HCT116 (cell line): Measurements from ENCODE around the gene TJP1. TPM values are rescaled to one million over a fixed set of nuclear protein-coding genes. Genes with fewer than 3 reads are reported as not detected.

Source experiments
- ATAC-seq: fragments of 200-7000 bp; cut with Tn5 transposase; 2 replicates; pipeline ENCODE4 v1.9.1; 2020; ENCODE audit warnings: mild to moderate bottlenecking, moderate library complexity
- BruUV-seq: library from RNA; stranded (reverse); fragments of 400-500 nt; replicated peaks from 2 replicates; lab custom pipeline; 2021; lab: Mats Ljungman, UMichigan
- CTCF ChIA-PET: fragments of 300-600 bp; sonication (Branson Sonifier 250); formaldehyde crosslinking; loops from one replicate; lab custom pipeline; 2021; ENCODE audit warnings: antibody characterized with exemption; lab: Charles Lee
- POLR2A ChIA-PET: fragments of 300-600, 350-600 bp; sonication (Branson Sonifier 250); formaldehyde crosslinking; loops from one replicate; lab custom pipeline; 2021; ENCODE audit warnings: antibody characterized with exemption; lab: Charles Lee
- RAD21 ChIA-PET, 2 experiments: fragments of 300-600 bp; sonication (Branson Sonifier 250); formaldehyde crosslinking; loops; one replicate each; lab custom pipeline; 2023; ENCODE audit warnings: low total read pairs in 2 of 2; ENCODE audit not compliant: uncharacterized antibody in 2 of 2, unreplicated experiment in 2 of 2, low non-redundant PET in 1 of 2; lab: Charles Lee
- DNase-seq: peaks from one replicate; pipeline ENCODE4 v3.0.0-alpha.2; 2010; ENCODE audit warnings: low read depth, low spot score
- H2AFZ ChIP-seq: fragments of 200-600 bp; shearing (Covaris generic), sonication (generic); 2 replicates; pipeline ENCODE4 v1.6.1; 2017; ENCODE audit warnings: low read depth, mixed run types, mixed read lengths, antibody characterized with exemption, low read length; ENCODE audit not compliant: poor library complexity, severe bottlenecking
- H3K27ac ChIP-seq: 2 replicates; pipeline ENCODE4 v1.5.1; 2012; ENCODE audit warnings: low read depth, low read length
- H3K27me3 ChIP-seq: fragments of 200-600 bp; sonication (generic); 2 replicates; pipeline ENCODE4 v1.6.1; 2016; ENCODE audit warnings: mixed run types, low read length, mixed read lengths; ENCODE audit not compliant: insufficient read depth
- H3K36me3 ChIP-seq, 2 experiments: fragments of 200-500 bp in 1 of 2; fragments of 200-600 bp in 1 of 2; sonication (Bioruptor generic) in 1 of 2; sonication (generic) in 1 of 2; 2 replicates each; pipeline versions ENCODE4 v1.5.1 to v1.6.1; 2014 to 2016; ENCODE audit warnings: low read length in 2 of 2, inconsistent platforms in 1 of 2, mixed read lengths in 1 of 2, mixed run types in 1 of 2; ENCODE audit not compliant: insufficient read depth in 2 of 2, control insufficient read depth in 1 of 2
- H3K4me1 ChIP-seq, 2 experiments: fragments of 200-600 bp in 1 of 2; sonication (generic) in 1 of 2; 2 replicates each; pipeline versions ENCODE4 v1.5.1 to v1.6.1; 2012 to 2017; ENCODE audit warnings: low read length in 2 of 2, inconsistent platforms in 1 of 2, mild to moderate bottlenecking in 1 of 2, mixed read lengths in 1 of 2, mixed run types in 1 of 2, moderate library complexity in 1 of 2; ENCODE audit not compliant: insufficient read depth in 2 of 2, control insufficient read depth in 1 of 2
- H3K4me2 ChIP-seq: fragments of 200-600 bp; sonication (generic); 2 replicates; pipeline ENCODE4 v1.6.1; 2017; ENCODE audit warnings: mixed run types, low read length, mixed read lengths
- H3K4me3 ChIP-seq, 2 experiments: fragments of 200-600 bp in 1 of 2; sonication (generic) in 1 of 2; replicated peaks in 1 of 2; 2 replicates each; pipeline ENCODE4 v1.5.1; 2011 to 2016; ENCODE audit warnings: low read length in 2 of 2, control low read depth in 1 of 2, low read depth in 1 of 2, mild to moderate bottlenecking in 1 of 2, mixed read lengths in 1 of 2, mixed run types in 1 of 2
- H3K79me2 ChIP-seq: fragments of 200-600 bp; sonication (generic); 2 replicates; pipeline ENCODE4 v1.6.1; 2017; ENCODE audit warnings: mild to moderate bottlenecking, mixed run types, low read length, moderate library complexity, mixed read lengths; ENCODE audit not compliant: insufficient read depth
- H3K9ac ChIP-seq: fragments of 200-600 bp; sonication (generic); 2 replicates; pipeline ENCODE4 v1.6.1; 2016; ENCODE audit warnings: low read length, mixed read lengths
- H3K9me2 ChIP-seq: fragments of 200-600 bp; sonication (generic), shearing (Covaris generic); 2 replicates; pipeline ENCODE4 v1.6.1; 2017; ENCODE audit warnings: mixed run types, mild to moderate bottlenecking, moderate library complexity; ENCODE audit not compliant: insufficient read depth
- H3K9me3 ChIP-seq, 2 experiments: fragments of 200-500 bp in 1 of 2; fragments of 200-600 bp in 1 of 2; sonication (Bioruptor generic) in 1 of 2; sonication (generic) in 1 of 2; 2 replicates each; pipeline ENCODE4 v1.6.1; 2014 to 2017; ENCODE audit warnings: low read length in 2 of 2, mixed read lengths in 2 of 2, inconsistent platforms in 1 of 2, low read depth in 1 of 2, mild to moderate bottlenecking in 1 of 2, mixed run types in 1 of 2, moderate library complexity in 1 of 2; ENCODE audit not compliant: control insufficient read depth in 1 of 2, insufficient read depth in 1 of 2
- H4K20me1 ChIP-seq: fragments of 200-600 bp; sonication (generic), shearing (Covaris generic); 2 replicates; pipeline ENCODE4 v1.6.1; 2017; ENCODE audit warnings: mixed run types, mild to moderate bottlenecking, moderate library complexity; ENCODE audit not compliant: insufficient read depth
- CEBPB ChIP-seq: IDR thresholded peaks from 2 replicates; pipeline ENCODE4 v1.6.1; 2012; ENCODE audit warnings: low read depth
- EZH2 ChIP-seq: fragments of 200-600 bp; sonication (generic); IDR thresholded peaks from 2 replicates; pipeline ENCODE4 v1.6.1; 2017; ENCODE audit warnings: antibody characterized with exemption, mixed run types
- EZH2phosphoT487 ChIP-seq: fragments of 200-600 bp; IDR thresholded peaks from 2 replicates; pipeline ENCODE4 v1.6.1; 2018; ENCODE audit warnings: antibody characterized with exemption, borderline replicate concordance
- YY1 ChIP-seq: IDR thresholded peaks from 2 replicates; pipeline ENCODE4 v1.6.1; 2011; ENCODE audit warnings: low read length, low read depth, moderate library complexity, mild to moderate bottlenecking; ENCODE audit not compliant: insufficient replicate concordance; ENCODE audit errors: extremely low read depth
- intact Hi-C: fragments of 100-400 bp; cut with micrococcal nuclease; formaldehyde crosslinking; loops from 2 replicates; pipeline ENCODE4 v1.10.0; 2022
- total RNA-seq: library from RNA; stranded (reverse); gene quantifications from one replicate; pipeline ENCODE4 v1.2.1, GENCODE V29; 2021; ENCODE audit not compliant: unreplicated experiment
- TF ChIP-seq, protein P1 (sequence below): IDR thresholded peaks from 2 replicates; pipeline ENCODE4 v1.6.1; 2012
- TF ChIP-seq, protein P2 (sequence below): IDR thresholded peaks from 2 replicates; pipeline ENCODE4 v1.6.1; 2011; ENCODE audit warnings: mild to moderate bottlenecking, low read length, moderate library complexity; ENCODE audit not compliant: insufficient replicate concordance; ENCODE audit errors: extremely low read depth

The TJP1 gene
- total RNA-seq, 1 experiment from 2014 or later: 83.6 TPM

DNA sequence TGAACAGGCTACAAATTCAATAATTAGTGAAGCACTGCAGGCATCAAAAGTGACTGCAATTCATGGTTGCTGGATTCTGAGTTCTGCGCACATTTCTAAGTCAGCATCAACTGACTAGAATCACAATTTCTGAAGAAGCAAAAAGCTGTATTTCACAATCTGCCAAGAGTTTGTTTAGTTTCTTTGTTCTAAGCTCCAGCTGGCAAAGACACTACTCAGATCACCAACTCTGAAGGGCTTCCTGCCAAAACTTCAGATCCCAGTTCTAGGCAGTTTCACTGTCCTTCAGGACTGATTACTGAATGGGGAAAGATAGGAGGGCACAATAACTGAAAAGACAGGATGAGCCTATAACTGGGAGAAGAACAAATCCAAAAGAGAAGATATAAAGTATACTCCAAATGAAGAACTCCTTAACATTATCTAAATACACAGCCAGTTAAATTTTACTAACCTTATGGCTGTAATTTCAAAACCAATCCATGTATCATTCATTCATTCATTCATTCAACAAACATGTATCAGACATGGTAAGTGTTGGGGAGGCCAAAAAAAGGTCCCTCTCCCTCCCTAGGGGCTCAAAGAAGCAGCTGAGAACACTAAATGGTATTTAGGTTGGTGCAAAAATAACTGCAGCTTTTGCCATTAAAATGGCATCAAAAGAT, 17.1 kb downstream of the TJP1 start:
- TF ChIP-seq EZH2phosphoT487: no peak
- no peak for TF ChIP-seq EZH2
- TF ChIP-seq, protein P1, sequence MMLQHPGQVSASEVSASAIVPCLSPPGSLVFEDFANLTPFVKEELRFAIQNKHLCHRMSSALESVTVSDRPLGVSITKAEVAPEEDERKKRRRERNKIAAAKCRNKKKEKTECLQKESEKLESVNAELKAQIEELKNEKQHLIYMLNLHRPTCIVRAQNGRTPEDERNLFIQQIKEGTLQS: no peak
- no peak for TF ChIP-seq CEBPB
- TF ChIP-seq YY1: no peak
- TF ChIP-seq, protein P2, sequence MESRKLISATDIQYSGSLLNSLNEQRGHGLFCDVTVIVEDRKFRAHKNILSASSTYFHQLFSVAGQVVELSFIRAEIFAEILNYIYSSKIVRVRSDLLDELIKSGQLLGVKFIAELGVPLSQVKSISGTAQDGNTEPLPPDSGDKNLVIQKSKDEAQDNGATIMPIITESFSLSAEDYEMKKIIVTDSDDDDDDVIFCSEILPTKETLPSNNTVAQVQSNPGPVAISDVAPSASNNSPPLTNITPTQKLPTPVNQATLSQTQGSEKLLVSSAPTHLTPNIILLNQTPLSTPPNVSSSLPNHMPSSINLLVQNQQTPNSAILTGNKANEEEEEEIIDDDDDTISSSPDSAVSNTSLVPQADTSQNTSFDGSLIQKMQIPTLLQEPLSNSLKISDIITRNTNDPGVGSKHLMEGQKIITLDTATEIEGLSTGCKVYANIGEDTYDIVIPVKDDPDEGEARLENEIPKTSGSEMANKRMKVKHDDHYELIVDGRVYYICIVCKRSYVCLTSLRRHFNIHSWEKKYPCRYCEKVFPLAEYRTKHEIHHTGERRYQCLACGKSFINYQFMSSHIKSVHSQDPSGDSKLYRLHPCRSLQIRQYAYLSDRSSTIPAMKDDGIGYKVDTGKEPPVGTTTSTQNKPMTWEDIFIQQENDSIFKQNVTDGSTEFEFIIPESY: no peak
- DNase-seq (no peak), ATAC-seq (no peak)
- intact Hi-C loops: no loop called here
- Histone ChIP-seq H3K36me3 (no peaks in the 10 kb centered on the region), H3K27ac (no peak overlapping the region), H2AFZ (no peak overlapping the region), H3K4me2 (no peak overlapping the region), H3K9me2 (no peaks in the 10 kb centered on the region), H4K20me1 (peaks cover 19% of the 10 kb centered on the region; the same call in 1 of the 2 replicates), H3K79me2 (peaks cover 97% of the 10 kb centered on the region), H3K9me3 (no peaks in the 10 kb centered on the region), H3K4me1 (peaks cover 0 to 3% of the 10 kb centered on the region in 2 experiments; a peak in 1 of 4 replicates), H3K27me3 (no peaks in the 10 kb centered on the region), H3K4me3 (no peak overlapping the region), H3K9ac (no peak overlapping the region)
- ChIA-PET CTCF (interaction anchor here (1.2 kb wide), 1 partner anchor 121 kb away, joined by 4 read pairs; no protein-coding TSS in a partner anchor), POLR2A (no interaction called here), RAD21 (no interaction called here)
- BruUV-seq: no TSS peak
